ENCODE data around the gene ZNF385D. TPM values are rescaled to one million over a fixed set of nuclear protein-coding genes. Genes with fewer than 3 reads are reported as not detected.

Gene ZNF385D
- total RNA-seq, 1 donor from 2014 or later, result 2.9 TPM

DNA sequence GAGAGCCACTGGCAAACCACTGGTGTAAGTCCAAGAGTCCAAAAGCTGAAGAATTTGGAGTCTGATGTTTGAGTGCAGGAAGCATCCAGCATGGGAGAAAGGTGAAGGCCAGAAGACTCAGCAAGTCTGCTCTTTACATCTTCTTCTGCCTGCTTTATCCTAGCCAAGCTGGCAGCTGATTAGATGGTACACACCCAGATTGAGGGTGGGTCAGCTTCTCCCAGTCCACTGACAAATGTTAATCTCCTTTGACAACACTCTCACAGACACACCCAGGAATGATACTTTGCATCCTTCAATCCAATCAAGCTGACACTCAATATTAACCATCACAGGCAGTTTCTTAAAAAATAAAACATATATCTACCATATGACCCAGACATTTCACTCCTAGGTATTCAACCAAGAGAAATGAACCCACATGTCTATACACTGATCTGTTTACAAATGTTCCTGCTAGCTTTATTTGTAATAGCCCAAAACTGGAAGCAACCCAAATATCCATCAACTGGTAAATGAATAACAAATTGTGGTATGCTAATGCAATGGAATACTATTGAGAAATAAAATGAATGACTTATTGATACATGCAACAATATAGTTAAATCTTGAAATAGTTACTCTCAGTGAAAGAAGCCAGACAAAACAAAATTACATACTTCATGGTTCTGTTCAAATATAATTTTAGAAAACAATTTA, 373.8 kb downstream of the ZNF385D start:
- TF ChIP-seq, protein P1, sequence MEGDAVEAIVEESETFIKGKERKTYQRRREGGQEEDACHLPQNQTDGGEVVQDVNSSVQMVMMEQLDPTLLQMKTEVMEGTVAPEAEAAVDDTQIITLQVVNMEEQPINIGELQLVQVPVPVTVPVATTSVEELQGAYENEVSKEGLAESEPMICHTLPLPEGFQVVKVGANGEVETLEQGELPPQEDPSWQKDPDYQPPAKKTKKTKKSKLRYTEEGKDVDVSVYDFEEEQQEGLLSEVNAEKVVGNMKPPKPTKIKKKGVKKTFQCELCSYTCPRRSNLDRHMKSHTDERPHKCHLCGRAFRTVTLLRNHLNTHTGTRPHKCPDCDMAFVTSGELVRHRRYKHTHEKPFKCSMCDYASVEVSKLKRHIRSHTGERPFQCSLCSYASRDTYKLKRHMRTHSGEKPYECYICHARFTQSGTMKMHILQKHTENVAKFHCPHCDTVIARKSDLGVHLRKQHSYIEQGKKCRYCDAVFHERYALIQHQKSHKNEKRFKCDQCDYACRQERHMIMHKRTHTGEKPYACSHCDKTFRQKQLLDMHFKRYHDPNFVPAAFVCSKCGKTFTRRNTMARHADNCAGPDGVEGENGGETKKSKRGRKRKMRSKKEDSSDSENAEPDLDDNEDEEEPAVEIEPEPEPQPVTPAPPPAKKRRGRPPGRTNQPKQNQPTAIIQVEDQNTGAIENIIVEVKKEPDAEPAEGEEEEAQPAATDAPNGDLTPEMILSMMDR (IDR thresholded peaks at IDR 0.05), result no peak
- ATAC-seq (no peak), DNase-seq (no peak)

DNA sequence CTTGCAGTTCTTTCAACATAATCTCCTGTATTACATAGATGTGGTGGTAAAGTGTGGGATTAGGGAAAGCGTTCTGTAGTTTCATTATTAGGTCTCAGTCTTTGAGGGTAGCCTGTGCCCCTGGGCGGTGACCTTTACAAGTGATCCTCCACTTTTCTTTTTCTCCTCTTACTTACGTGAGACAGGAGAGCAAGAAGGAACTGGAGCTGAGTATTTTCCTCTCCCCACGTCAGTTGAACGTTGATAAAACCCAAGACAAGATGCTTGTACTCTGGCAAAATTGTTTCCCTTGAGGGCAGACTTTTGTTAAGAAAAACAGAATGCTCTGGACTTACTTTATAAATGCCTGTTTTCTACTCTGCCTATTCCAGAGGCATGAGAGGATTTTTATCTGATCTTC, 378.7 kb downstream of the ZNF385D start:
- DNase-seq (no peak), ATAC-seq (no peak)
- no peaks in the 10 kb centered on the region for H3K4me1 ChIP-seq
- H3K36me3 ChIP-seq, result no peaks in the 10 kb centered on the region
- H3K9me3 ChIP-seq, result no peaks in the 10 kb centered on the region
- no peaks in the 10 kb centered on the region for H3K27me3 ChIP-seq (ENCODE audit: low read depth)
- H3K27ac ChIP-seq, result no peak overlapping the region
- TF ChIP-seq, protein P1 (IDR thresholded peaks at IDR 0.05), result no peak
- intact Hi-C loops (cut with DNase I), result no loop called here
- no peak overlapping the region for H3K4me3 ChIP-seq

More for the DNA sequence above, 373.8 kb downstream of the ZNF385D start:
- no peaks in the 10 kb centered on the region for H3K36me3 ChIP-seq
- intact Hi-C loops (cut with DNase I), result no loop called here
- no peak overlapping the region for H3K27ac ChIP-seq
- no peaks in the 10 kb centered on the region for H3K4me1 ChIP-seq
- H3K9me3 ChIP-seq, result no peaks in the 10 kb centered on the region
- no peak overlapping the region for H3K4me3 ChIP-seq
- no peaks in the 10 kb centered on the region for H3K27me3 ChIP-seq (ENCODE audit: low read depth)
